SK-N-SH (cell line): ENCODE measurements around the gene GPR25. TPM values are rescaled to one million over a fixed set of nuclear protein-coding genes. Genes with fewer than 3 reads are reported as not detected.
A peak's percentile ranks its signal among the peaks of the same experiment; 100 is the strongest.

Source experiments
- CTCF ChIA-PET: fragments of 300-600, 350-600 bp; formaldehyde crosslinking; extraction: SDS; loops from one replicate; lab custom pipeline; 2021; lab: Yijun Ruan, JAX
- POLR2A ChIA-PET: fragments of 350-600 bp; sonication (Branson Sonifier 250); formaldehyde crosslinking; extraction: SDS; loops from one replicate; lab custom pipeline; 2020; ENCODE audit warnings: antibody characterized with exemption, inconsistent platforms; lab: Yijun Ruan, JAX
- DNase-seq: peaks from one replicate; pipeline ENCODE4 v3.0.0; 2012
- H2AFZ ChIP-seq: fragments of 200-600 bp; sonication (generic); 2 replicates; pipeline ENCODE4 v1.8.1; 2016; ENCODE audit warnings: antibody characterized with exemption, mild to moderate bottlenecking, low read depth
- H3F3A ChIP-seq: fragments of 200-600 bp; sonication (generic); replicated peaks from 2 replicates; pipeline ENCODE3; 2016; ENCODE audit warnings: antibody characterized with exemption, mild to moderate bottlenecking; ENCODE audit not compliant: insufficient read depth
- H3K27ac ChIP-seq, 2 experiments: fragments of 200-500 bp in 1 of 2; fragments of 200-600 bp in 1 of 2; sonication (Bioruptor generic) in 1 of 2; sonication (generic), shearing (Covaris generic) in 1 of 2; 2 replicates each; pipeline versions ENCODE4 v1.5.1 to v1.6.1; 2014 to 2016; ENCODE audit warnings: low read depth in 2 of 2, inconsistent platforms in 1 of 2, low read length in 1 of 2, mild to moderate bottlenecking in 1 of 2, mixed read lengths in 1 of 2
- H3K27me3 ChIP-seq: fragments of 200-600 bp; sonication (generic), shearing (Covaris generic); 2 replicates; pipeline ENCODE4 v1.6.1; 2016; ENCODE audit warnings: mixed run types; ENCODE audit not compliant: insufficient read depth
- H3K36me3 ChIP-seq, 2 experiments: fragments of 200-500 bp in 1 of 2; fragments of 200-600 bp in 1 of 2; sonication (Bioruptor generic) in 1 of 2; sonication (generic) in 1 of 2; replicated peaks in 1 of 2; 2 replicates each; pipeline versions ENCODE3 to v1.5.1; 2014 to 2016; ENCODE audit warnings: low read length in 1 of 2, mild to moderate bottlenecking in 1 of 2; ENCODE audit not compliant: insufficient read depth in 2 of 2, control insufficient read depth in 1 of 2
- H3K4me1 ChIP-seq, 2 experiments: fragments of 200-500 bp in 1 of 2; fragments of 200-600 bp in 1 of 2; sonication (Bioruptor generic) in 1 of 2; sonication (generic), shearing (Covaris generic) in 1 of 2; 2 replicates each; pipeline versions ENCODE4 v1.5.1 to v1.6.1; 2014 to 2016; ENCODE audit warnings: low read depth in 1 of 2, low read length in 1 of 2, mixed run types in 1 of 2; ENCODE audit not compliant: insufficient read depth in 2 of 2, control insufficient read depth in 1 of 2
- H3K4me2 ChIP-seq: fragments of 200-600 bp; sonication (generic), shearing (Covaris generic); 2 replicates; pipeline ENCODE4 v1.6.1; 2017; ENCODE audit warnings: mixed run types
- H3K4me3 ChIP-seq, 2 experiments: fragments of 200-500 bp in 1 of 2; fragments of 200-600 bp in 1 of 2; sonication (Bioruptor generic) in 1 of 2; sonication (generic), shearing (Covaris generic) in 1 of 2; 2 replicates each; pipeline versions ENCODE4 v1.5.1 to v1.8.1; 2014 to 2016; ENCODE audit warnings: low read depth in 2 of 2, inconsistent platforms in 1 of 2, low read length in 1 of 2, mild to moderate bottlenecking in 1 of 2, mixed read lengths in 1 of 2, moderate library complexity in 1 of 2
- H3K79me2 ChIP-seq: fragments of 200-600 bp; sonication (generic); 2 replicates; pipeline ENCODE4 v1.8.1; 2017; ENCODE audit warnings: mild to moderate bottlenecking; ENCODE audit not compliant: insufficient read depth
- H3K9ac ChIP-seq: fragments of 200-600 bp; sonication (generic); 2 replicates; pipeline ENCODE4 v1.6.1; 2017; ENCODE audit warnings: mixed run types
- H3K9me2 ChIP-seq: fragments of 200-600 bp; sonication (generic); 2 replicates; pipeline ENCODE4 v1.6.1; 2017; ENCODE audit warnings: mixed run types
- H3K9me3 ChIP-seq: fragments of 200-600 bp; sonication (generic); 2 replicates; pipeline ENCODE4 v1.6.1; 2017; ENCODE audit warnings: mixed run types, mild to moderate bottlenecking, moderate library complexity
- H4K20me1 ChIP-seq: fragments of 200-600 bp; sonication (generic); 2 replicates; pipeline ENCODE4 v1.6.1; 2017; ENCODE audit warnings: mild to moderate bottlenecking, mixed run types; ENCODE audit not compliant: insufficient read depth
- EP300 ChIP-seq, 2 experiments: IDR thresholded peaks; 2 replicates each; pipeline versions ENCODE4 v1.4.0 to v1.6.1; 2012; ENCODE audit warnings: borderline replicate concordance in 1 of 2, low read depth in 1 of 2, low read length in 1 of 2
- FOXJ3 ChIP-seq: sonication (generic); formaldehyde crosslinking; IDR thresholded peaks from 2 replicates; pipeline ENCODE4 v1.5.1; 2020; ENCODE audit warnings: mild to moderate bottlenecking, missing genetic modification reagents
- NFIC ChIP-seq: IDR thresholded peaks from 2 replicates; pipeline ENCODE4 v1.4.0; 2012; ENCODE audit warnings: borderline replicate concordance
- POLR2AphosphoS5 ChIP-seq: IDR thresholded peaks from 2 replicates; pipeline ENCODE4 v1.6.1; 2012; ENCODE audit warnings: low read depth, low read length
- RAD21 ChIP-seq: IDR thresholded peaks from 2 replicates; pipeline ENCODE4 v1.6.1; 2012; ENCODE audit warnings: mild to moderate bottlenecking, low read length
- RCOR1 ChIP-seq: fragments of 150-350 bp; IDR thresholded peaks from 2 replicates; pipeline ENCODE4 v1.6.1; 2017; ENCODE audit warnings: antibody characterized with exemption, low read length
- RFX5 ChIP-seq: IDR thresholded peaks from 2 replicates; pipeline ENCODE4 v1.6.1; 2012; ENCODE audit warnings: mild to moderate bottlenecking, improper control_type of control experiment, low read length
- RXRA ChIP-seq: IDR thresholded peaks from 2 replicates; pipeline ENCODE4 v1.4.0; 2012; ENCODE audit warnings: low read depth, mild to moderate bottlenecking, borderline replicate concordance
- SMC3 ChIP-seq: IDR thresholded peaks from 2 replicates; pipeline ENCODE4 v1.6.1; 2012; ENCODE audit warnings: low read depth, low read length, improper control_type of control experiment
- TAF1 ChIP-seq: IDR thresholded peaks from 2 replicates; pipeline ENCODE4 v1.6.1; 2012; ENCODE audit warnings: low read depth, mild to moderate bottlenecking, low read length, moderate library complexity, borderline replicate concordance
- WGBS: methylation state at CpG from one replicate; pipeline ENCODE4 v1.1.6; 2017; ENCODE audit warnings: low lambda C conversion rate; 5-methylcytosine and 5-hydroxymethylcytosine counted together
- polyA plus RNA-seq, 3 experiments: library from polyadenylated mRNA; depleted of rRNA; stranded (reverse); fragments of >200 nt; gene quantifications; 2 replicates each; pipeline ENCODE4 v1.2.3, GENCODE V29; 2012
- TF ChIP-seq, protein P1 (sequence below): IDR thresholded peaks from 2 replicates; pipeline ENCODE4 v1.4.0; 2012; ENCODE audit warnings: low read depth
- TF ChIP-seq, protein P2 (sequence below): fragments of 200-600 bp; sonication (generic); IDR thresholded peaks from 2 replicates; pipeline ENCODE4 v1.6.1; 2017; ENCODE audit warnings: antibody characterized with exemption, mild to moderate bottlenecking, moderate library complexity
- TF ChIP-seq, protein P3 (sequence below): IDR thresholded peaks from 2 replicates; pipeline ENCODE4 v1.4.0; 2012; ENCODE audit warnings: low read depth, borderline replicate concordance

The GPR25 gene
- polyA plus RNA-seq, 1 of the 3 experiments (the other 2 are of a cell fraction): not detected

DNA sequence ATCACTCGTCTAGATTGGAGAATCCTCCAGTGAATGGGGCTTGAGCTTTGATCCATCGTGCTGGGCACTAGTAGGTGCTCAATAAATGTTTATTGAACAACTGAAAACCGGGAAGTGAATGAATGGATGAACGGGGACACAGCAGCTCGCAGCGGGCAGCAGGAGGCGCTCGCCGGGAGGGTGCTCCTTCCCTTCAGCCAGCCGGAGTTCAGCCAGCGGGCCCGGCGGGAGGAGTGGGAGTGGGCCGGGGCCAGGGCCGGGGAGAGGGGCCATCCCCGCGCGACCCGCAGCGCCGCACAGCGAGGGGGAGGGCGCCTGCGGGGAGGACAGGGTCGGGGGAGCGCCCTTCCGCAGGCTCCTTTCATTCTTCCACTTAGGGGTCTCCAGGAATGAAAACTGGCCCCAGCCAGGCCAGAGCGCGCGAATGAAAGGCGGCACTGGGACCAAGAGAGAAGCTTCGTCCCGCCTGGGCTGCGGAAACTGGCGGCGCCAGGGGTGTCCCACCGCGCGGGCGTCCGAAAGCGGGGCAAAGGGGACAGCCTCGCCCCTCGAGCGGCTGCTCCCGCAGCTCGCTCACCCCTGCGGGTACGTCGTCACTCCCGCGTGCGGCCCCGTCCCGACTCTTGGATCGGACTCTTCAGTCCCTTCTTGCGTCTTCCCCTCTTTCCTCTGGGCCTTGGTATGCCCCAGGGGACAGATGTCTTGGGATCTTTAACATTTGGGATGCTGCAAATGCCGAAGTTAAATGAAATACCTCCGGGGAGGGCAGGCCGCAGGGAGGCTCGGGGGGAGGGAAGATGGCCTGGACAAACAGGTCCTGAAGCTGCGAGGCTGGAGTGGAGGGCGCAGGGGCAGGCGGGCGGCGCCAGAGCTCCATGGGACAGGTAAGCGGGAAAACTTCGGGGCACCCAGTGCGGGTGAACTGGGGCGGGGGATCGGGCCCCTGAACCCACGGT is 18.3 kb downstream of the GPR25 start:
- Histone ChIP-seq H3K79me2 (no peaks in the 10 kb centered on the region), H3K9ac (peak overlapping the region; percentile 74), H4K20me1 (no peaks in the 10 kb centered on the region), H3K4me1 (peaks cover 0 to 3% of the 10 kb centered on the region in 2 experiments; a peak in 1 of 4 replicates), H3K9me3 (no peaks in the 10 kb centered on the region), H3K4me3 (peak overlapping the region; percentile 58 to 70), H3K27ac (no peak overlapping the region), H3K36me3 (no peaks in the 10 kb centered on the region), H3F3A (no peaks in the 10 kb centered on the region), H3K4me2 (peak overlapping the region; percentile 83), H3K27me3 (no peaks in the 10 kb centered on the region), H3K9me2 (no peaks in the 10 kb centered on the region), H2AFZ (peak overlapping the region; percentile 92)
- TF ChIP-seq, protein P1, sequence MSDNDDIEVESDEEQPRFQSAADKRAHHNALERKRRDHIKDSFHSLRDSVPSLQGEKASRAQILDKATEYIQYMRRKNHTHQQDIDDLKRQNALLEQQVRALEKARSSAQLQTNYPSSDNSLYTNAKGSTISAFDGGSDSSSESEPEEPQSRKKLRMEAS: peak; percentile 29; the same call in 1 of the 2 replicates
- TF ChIP-seq SMC3: peak; percentile 23
- no peak for TF ChIP-seq FOXJ3 (CRISPR knock-in tag)
- TF ChIP-seq POLR2AphosphoS5: peak; percentile 48; the same call in 1 of the 2 replicates
- TF ChIP-seq RXRA: no peak
- TF ChIP-seq RCOR1: no peak
- TF ChIP-seq EP300 (IDR thresholded peaks at IDR 0.05; ENCODE audit: borderline replicate concordance in 1 of 2, low read depth in 1 of 2, low read length in 1 of 2): peak in 1 of 2 experiments; percentile 29; a peak in 1 of 4 replicates
- no peak for TF ChIP-seq NFIC
- TF ChIP-seq TAF1: 0 out of 2 replicates have a peak, but pooled peaks have one; percentile 10
- TF ChIP-seq, protein P2, sequence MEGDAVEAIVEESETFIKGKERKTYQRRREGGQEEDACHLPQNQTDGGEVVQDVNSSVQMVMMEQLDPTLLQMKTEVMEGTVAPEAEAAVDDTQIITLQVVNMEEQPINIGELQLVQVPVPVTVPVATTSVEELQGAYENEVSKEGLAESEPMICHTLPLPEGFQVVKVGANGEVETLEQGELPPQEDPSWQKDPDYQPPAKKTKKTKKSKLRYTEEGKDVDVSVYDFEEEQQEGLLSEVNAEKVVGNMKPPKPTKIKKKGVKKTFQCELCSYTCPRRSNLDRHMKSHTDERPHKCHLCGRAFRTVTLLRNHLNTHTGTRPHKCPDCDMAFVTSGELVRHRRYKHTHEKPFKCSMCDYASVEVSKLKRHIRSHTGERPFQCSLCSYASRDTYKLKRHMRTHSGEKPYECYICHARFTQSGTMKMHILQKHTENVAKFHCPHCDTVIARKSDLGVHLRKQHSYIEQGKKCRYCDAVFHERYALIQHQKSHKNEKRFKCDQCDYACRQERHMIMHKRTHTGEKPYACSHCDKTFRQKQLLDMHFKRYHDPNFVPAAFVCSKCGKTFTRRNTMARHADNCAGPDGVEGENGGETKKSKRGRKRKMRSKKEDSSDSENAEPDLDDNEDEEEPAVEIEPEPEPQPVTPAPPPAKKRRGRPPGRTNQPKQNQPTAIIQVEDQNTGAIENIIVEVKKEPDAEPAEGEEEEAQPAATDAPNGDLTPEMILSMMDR: peak; percentile 70
- peak; percentile 39 for TF ChIP-seq RAD21
- TF ChIP-seq, protein P3, sequence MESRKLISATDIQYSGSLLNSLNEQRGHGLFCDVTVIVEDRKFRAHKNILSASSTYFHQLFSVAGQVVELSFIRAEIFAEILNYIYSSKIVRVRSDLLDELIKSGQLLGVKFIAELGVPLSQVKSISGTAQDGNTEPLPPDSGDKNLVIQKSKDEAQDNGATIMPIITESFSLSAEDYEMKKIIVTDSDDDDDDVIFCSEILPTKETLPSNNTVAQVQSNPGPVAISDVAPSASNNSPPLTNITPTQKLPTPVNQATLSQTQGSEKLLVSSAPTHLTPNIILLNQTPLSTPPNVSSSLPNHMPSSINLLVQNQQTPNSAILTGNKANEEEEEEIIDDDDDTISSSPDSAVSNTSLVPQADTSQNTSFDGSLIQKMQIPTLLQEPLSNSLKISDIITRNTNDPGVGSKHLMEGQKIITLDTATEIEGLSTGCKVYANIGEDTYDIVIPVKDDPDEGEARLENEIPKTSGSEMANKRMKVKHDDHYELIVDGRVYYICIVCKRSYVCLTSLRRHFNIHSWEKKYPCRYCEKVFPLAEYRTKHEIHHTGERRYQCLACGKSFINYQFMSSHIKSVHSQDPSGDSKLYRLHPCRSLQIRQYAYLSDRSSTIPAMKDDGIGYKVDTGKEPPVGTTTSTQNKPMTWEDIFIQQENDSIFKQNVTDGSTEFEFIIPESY: no peak
- TF ChIP-seq RFX5: no peak
- ChIA-PET CTCF (interaction anchor here (0.7 to 2.1 kb wide), 22 partner anchors 9 to 332 kb away, joined by 3 to 15 read pairs (median 4); no protein-coding TSS in a partner anchor), POLR2A (interaction anchor here (0.6 to 0.9 kb wide), 2 partner anchors 9 to 80 kb away, joined by 3 to 4 read pairs; no protein-coding TSS in a partner anchor)
- DNase-seq: peak; percentile 88
- WGBS: 14% methylated on average over 45 of the region's 72 CpGs
